Coronary artery (tissue), 2 donors: ENCODE measurements around the gene STRIP1.

Source experiments
- DNase-seq: peaks from one replicate; pipeline ENCODE4 v3.0.0-alpha.2; 2017; ENCODE audit warnings: low spot score
- H3K27ac ChIP-seq, 2 donors: fragments of 200-600 bp; sonication (generic); one replicate each; pipeline ENCODE4 v1.5.1; 2016 to 2019
- H3K4me3 ChIP-seq: fragments of 200-600 bp; sonication (generic); 2 replicates; pipeline ENCODE4 v1.5.1; 2016; ENCODE audit warnings: mild to moderate bottlenecking, moderate library complexity
- CTCF ChIP-seq: fragments of 200-600 bp; sonication (generic); IDR thresholded peaks from one replicate; pipeline ENCODE4 v1.5.1; 2019; ENCODE audit warnings: antibody characterized with exemption

STRIP1 gene

GRCh38 chr1:110002695-110003094 is 31.7 kb upstream of the STRIP1 start:
- no peak overlapping the region for H3K27ac ChIP-seq
- H3K4me3 ChIP-seq = no peak overlapping the region
- no peak for TF ChIP-seq CTCF
- no peak for DNase-seq

- no peak for TF ChIP-seq CTCF
- Histone ChIP-seq H3K27ac (peak overlapping the region; percentile 53 to 79), H3K4me3 (peak overlapping the region; percentile 31)
- DNase-seq = peak; percentile 81
Observed at GRCh38 chr1:110003747-110004428, 30.5 kb upstream of the STRIP1 start.

- H3K4me3 ChIP-seq = peak overlapping the region; percentile 31
- peak overlapping the region; percentile 53 to 79 for H3K27ac ChIP-seq
- TF ChIP-seq CTCF = no peak
- no peak for DNase-seq
Observed at GRCh38 chr1:110004583-110004982, 29.8 kb upstream of the STRIP1 start.

- no peak for DNase-seq
- Histone ChIP-seq H3K4me3 (no peak overlapping the region), H3K27ac (no peak overlapping the region)
- no peak for TF ChIP-seq CTCF
Observed at GRCh38 chr1:110005971-110006370, 28.5 kb upstream of the STRIP1 start.

- Histone ChIP-seq H3K27ac (no peak overlapping the region), H3K4me3 (no peak overlapping the region)
- no peak for DNase-seq
- no peak for TF ChIP-seq CTCF
Observed at GRCh38 chr1:110006516-110006915, 27.9 kb upstream of the STRIP1 start.

GRCh38 chr1:110007046-110007830 is 27.2 kb upstream of the STRIP1 start:
- H3K4me3 ChIP-seq = no peak overlapping the region
- TF ChIP-seq CTCF = no peak
- DNase-seq = no peak
- H3K27ac ChIP-seq = no peak overlapping the region
